Chondrocyte (in vitro differentiated cells): ENCODE results near the gene CFAP68. TPM values are rescaled to one million over a fixed set of nuclear protein-coding genes. Genes with fewer than 3 reads are reported as not detected.

Experiments
- DNase-seq: peaks from one replicate; pipeline ENCODE4 v3.0.0; 2021; ENCODE audit warnings: mixed read lengths, low spot score
- H3K27ac Mint-ChIP-seq: one replicate; pipeline ENCODE4 v1.8.0; 2021; ENCODE audit warnings: mild to moderate bottlenecking, moderate library complexity, mixed read lengths; ENCODE audit not compliant: unreplicated experiment
- H3K27me3 Mint-ChIP-seq: 2 replicates; pipeline ENCODE4 v1.8.0; 2021; ENCODE audit warnings: low read depth, mixed read lengths
- H3K36me3 Mint-ChIP-seq: 2 replicates; pipeline ENCODE4 v1.8.0; 2021; ENCODE audit warnings: low read depth, mixed read lengths
- H3K4me1 Mint-ChIP-seq: 2 replicates; pipeline ENCODE4 v1.8.0; 2021; ENCODE audit warnings: low read depth, mild to moderate bottlenecking, mixed read lengths
- H3K4me3 Mint-ChIP-seq: one replicate; pipeline ENCODE4 v1.8.0; 2021; ENCODE audit warnings: mild to moderate bottlenecking, moderate library complexity, mixed read lengths; ENCODE audit not compliant: unreplicated experiment
- H3K9me3 Mint-ChIP-seq: 2 replicates; pipeline ENCODE4 v1.8.0; 2021; ENCODE audit warnings: low read depth, mixed read lengths
- total RNA-seq: library from RNA; stranded (reverse); gene quantifications from 3 replicates; pipeline ENCODE4 v1.2.1, GENCODE V29; 2021
- TF ChIP-seq, protein P1 (sequence below): fragments of 200-600 bp; sonication (generic); IDR thresholded peaks from 2 replicates; pipeline ENCODE4 v1.5.0; 2021; ENCODE audit warnings: antibody characterized with exemption, mild to moderate bottlenecking, moderate library complexity

CFAP68 gene
- total RNA-seq, 1 donor from 2014 or later, result 11.3 TPM

GRCh38 chr11:111912535-111912934, 33.2 kb downstream of the CFAP68 start, which contains the start of gene HSPB2:
TSS of gene HSPB2 (plus strand) at chr11:111912734. CDS start at chr11:111912830, 96 bp downstream.
- Mint-ChIP-seq H3K27me3 (no peaks in the 10 kb centered on the region), H3K4me1 (peaks cover 88% of the 10 kb centered on the region), H3K9me3 (no peaks in the 10 kb centered on the region), H3K4me3 (peak within 1 kb of the TSS; percentile 98), H3K27ac (peak within 1 kb of the TSS; percentile 100), H3K36me3 (peaks cover 20% of the 10 kb centered on the region)
- TF ChIP-seq, protein P1, sequence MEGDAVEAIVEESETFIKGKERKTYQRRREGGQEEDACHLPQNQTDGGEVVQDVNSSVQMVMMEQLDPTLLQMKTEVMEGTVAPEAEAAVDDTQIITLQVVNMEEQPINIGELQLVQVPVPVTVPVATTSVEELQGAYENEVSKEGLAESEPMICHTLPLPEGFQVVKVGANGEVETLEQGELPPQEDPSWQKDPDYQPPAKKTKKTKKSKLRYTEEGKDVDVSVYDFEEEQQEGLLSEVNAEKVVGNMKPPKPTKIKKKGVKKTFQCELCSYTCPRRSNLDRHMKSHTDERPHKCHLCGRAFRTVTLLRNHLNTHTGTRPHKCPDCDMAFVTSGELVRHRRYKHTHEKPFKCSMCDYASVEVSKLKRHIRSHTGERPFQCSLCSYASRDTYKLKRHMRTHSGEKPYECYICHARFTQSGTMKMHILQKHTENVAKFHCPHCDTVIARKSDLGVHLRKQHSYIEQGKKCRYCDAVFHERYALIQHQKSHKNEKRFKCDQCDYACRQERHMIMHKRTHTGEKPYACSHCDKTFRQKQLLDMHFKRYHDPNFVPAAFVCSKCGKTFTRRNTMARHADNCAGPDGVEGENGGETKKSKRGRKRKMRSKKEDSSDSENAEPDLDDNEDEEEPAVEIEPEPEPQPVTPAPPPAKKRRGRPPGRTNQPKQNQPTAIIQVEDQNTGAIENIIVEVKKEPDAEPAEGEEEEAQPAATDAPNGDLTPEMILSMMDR, result no peak
- DNase-seq, result no peak

DNA sequence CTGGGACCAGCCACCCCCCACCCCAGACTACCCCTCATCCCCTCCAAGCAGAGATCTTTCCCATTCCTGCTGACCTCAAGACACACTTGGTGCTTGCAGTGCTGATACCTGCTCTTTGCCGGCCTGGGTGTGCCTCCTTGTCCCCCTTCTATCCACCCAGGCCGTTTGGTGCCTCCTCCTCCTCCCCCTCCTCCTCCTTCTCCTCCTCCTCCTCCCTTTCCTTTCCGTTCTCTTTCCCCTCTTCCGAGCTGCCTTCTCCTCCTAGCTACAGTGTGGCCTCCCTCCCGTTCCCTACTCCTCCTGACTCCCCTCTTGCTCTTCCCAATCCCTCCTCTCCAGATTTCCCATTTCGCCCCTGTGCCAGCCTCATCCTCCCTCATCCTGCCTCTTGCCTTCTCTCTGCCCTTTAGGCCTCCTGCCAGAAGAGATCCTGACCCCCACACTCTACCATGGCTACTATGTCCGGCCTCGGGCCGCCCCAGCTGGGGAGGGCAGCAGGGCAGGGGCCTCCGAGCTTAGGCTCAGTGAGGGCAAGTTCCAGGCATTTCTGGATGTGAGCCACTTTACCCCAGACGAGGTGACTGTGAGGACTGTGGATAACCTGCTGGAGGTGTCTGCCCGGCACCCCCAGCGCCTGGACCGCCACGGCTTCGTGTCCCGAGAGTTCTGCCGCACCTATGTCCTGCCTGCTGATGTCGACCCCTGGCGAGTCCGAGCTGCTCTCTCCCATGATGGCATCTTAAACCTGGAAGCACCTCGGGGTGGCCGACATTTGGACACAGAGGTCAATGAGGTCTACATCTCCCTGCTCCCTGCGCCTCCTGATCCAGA, 33.9 kb downstream of the CFAP68 start:
- H3K36me3 Mint-ChIP-seq, result peaks cover 20% of the 10 kb centered on the region
- H3K4me1 Mint-ChIP-seq, result peaks cover 87% of the 10 kb centered on the region
- no peak for DNase-seq
- H3K4me3 Mint-ChIP-seq, result peak overlapping the region; percentile 66
- TF ChIP-seq, protein P1, result no peak
- H3K27me3 Mint-ChIP-seq, result no peaks in the 10 kb centered on the region
- H3K9me3 Mint-ChIP-seq, result no peaks in the 10 kb centered on the region
- H3K27ac Mint-ChIP-seq, result peak overlapping the region; percentile 100

DNA sequence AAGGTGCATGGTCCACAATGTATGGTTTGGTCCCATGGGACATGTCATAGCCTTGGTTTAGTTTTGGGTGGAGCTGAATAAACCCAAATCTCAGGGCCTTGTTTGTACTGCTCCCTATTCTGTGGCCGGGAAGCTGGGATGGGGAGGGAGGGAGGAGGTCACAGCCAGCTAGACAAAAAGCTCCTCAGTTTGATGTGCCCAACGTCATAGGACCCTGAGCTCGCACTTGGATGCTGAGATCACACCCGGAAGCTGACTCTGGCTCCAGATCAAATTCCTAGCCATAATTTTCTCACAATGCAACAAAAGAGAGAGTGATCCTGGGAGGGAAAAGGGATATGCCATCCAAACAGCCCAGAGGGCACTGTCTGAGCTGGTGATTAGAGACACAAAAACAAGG, 34.7 kb downstream of the CFAP68 start:
- Mint-ChIP-seq H3K36me3 (peaks cover 15% of the 10 kb centered on the region), H3K9me3 (no peaks in the 10 kb centered on the region), H3K4me1 (peaks cover 87% of the 10 kb centered on the region), H3K27ac (peak overlapping the region; percentile 100), H3K4me3 (peak overlapping the region; percentile 56), H3K27me3 (no peaks in the 10 kb centered on the region)
- TF ChIP-seq, protein P1, result peak; percentile 42
- DNase-seq, result no peak

GRCh38 chr11:111916768-111917167, 37.4 kb downstream of the CFAP68 start:
- Mint-ChIP-seq H3K4me1 (peaks cover 71% of the 10 kb centered on the region), H3K4me3 (no peak overlapping the region), H3K27me3 (no peaks in the 10 kb centered on the region), H3K9me3 (no peaks in the 10 kb centered on the region), H3K36me3 (no peaks in the 10 kb centered on the region), H3K27ac (no peak overlapping the region)
- no peak for DNase-seq
- TF ChIP-seq, protein P1, result no peak

- no peaks in the 10 kb centered on the region for H3K9me3 Mint-ChIP-seq
- H3K36me3 Mint-ChIP-seq, result no peaks in the 10 kb centered on the region
- TF ChIP-seq, protein P1, result no peak
- H3K4me3 Mint-ChIP-seq, result no peak overlapping the region
- no peak for DNase-seq
- H3K27me3 Mint-ChIP-seq, result no peaks in the 10 kb centered on the region
- H3K4me1 Mint-ChIP-seq, result peaks cover 71% of the 10 kb centered on the region
- H3K27ac Mint-ChIP-seq, result no peak overlapping the region
These were observed 38.0 kb downstream of the CFAP68 start for GRCh38 chr11:111917312-111917711.
